Thyroid gland (tissue), 4 donors: ENCODE data around the gene EEF1AKMT4. TPM values are rescaled to one million over a fixed set of nuclear protein-coding genes. Genes with fewer than 3 reads are reported as not detected.
A peak's percentile ranks its signal among the peaks of the same experiment; 100 is the strongest.

Source experiments
- DNase-seq, 2 donors: peaks; one replicate each; pipeline ENCODE4 v3.0.0-alpha.2; 2019
- H3K27ac ChIP-seq, 3 donors: fragments of 200-600 bp; sonication (generic); 1 replicate in 2 of 3; 2 replicates in 1 of 3; pipeline ENCODE4 v1.5.1; 2016 to 2019; ENCODE audit warnings: mild to moderate bottlenecking in 1 of 3, moderate library complexity in 1 of 3
- H3K27me3 ChIP-seq: fragments of 200-600 bp; sonication (generic); one replicate; pipeline ENCODE4 v1.5.1; 2019
- H3K36me3 ChIP-seq, 2 donors: fragments of 200-600 bp; sonication (generic); one replicate each; pipeline ENCODE4 v1.5.1; 2016 to 2019
- H3K4me1 ChIP-seq, 2 donors: fragments of 200-600 bp; sonication (generic); one replicate each; pipeline ENCODE4 v1.5.1; 2017 to 2019
- H3K4me3 ChIP-seq, 3 donors: fragments of 200-600 bp; sonication (generic); replicated peaks in 1 of 3; 1 replicate in 2 of 3; 2 replicates in 1 of 3; pipeline ENCODE4 v1.5.1; 2016; ENCODE audit warnings: mild to moderate bottlenecking in 1 of 3
- H3K9me3 ChIP-seq: fragments of 200-600 bp; sonication (generic); one replicate; pipeline ENCODE4 v1.5.1; 2017
- CTCF ChIP-seq, 6 experiments: fragments of 200-600 bp in 3 of 6; fragments of 450-650 bp in 3 of 6; sonication (generic) in 3 of 6; IDR thresholded peaks; one replicate each; pipeline ENCODE4 v1.5.1; 2016 to 2019; ENCODE audit warnings: antibody characterized with exemption in 6 of 6, mild to moderate bottlenecking in 2 of 6, inconsistent platforms in 1 of 6, moderate library complexity in 1 of 6
- POLR2A ChIP-seq, 2 donors: fragments of 450-650 bp; IDR thresholded peaks; one replicate each; pipeline ENCODE4 v1.6.1; 2017; ENCODE audit warnings: antibody characterized with exemption in 2 of 2, mild to moderate bottlenecking in 2 of 2, moderate library complexity in 1 of 2
- WGBS, 2 donors: methylation state at CpG; one replicate each; pipeline ENCODE4 v1.1.5; 2017; 5-methylcytosine and 5-hydroxymethylcytosine counted together
- intact Hi-C: fragments of 100-400 bp; cut with DNase I; formaldehyde crosslinking; loops from one replicate; pipeline ENCODE4 v1.15.1; 2023
- total RNA-seq, 4 donors: library from RNA; depleted of rRNA; stranded (reverse); fragments of >200 nt; gene quantifications; one replicate each; pipeline ENCODE4 v1.2.3, GENCODE V29; 2016

Gene EEF1AKMT4
- total RNA-seq: 10 to 100 TPM in 3 of 4 donors, 1 to 10 TPM in 1; 9.4 to 17.1 (median 13.5) TPM

GRCh38 chr3:184249412-184250166 lies at the start of gene EEF1AKMT4:
TSS of gene EEF1AKMT4 (plus strand) at chr3:184249672. CDS start at chr3:184249695, 23 bp downstream.
- peaks cover 9 to 11% of the 10 kb centered on the region in 2 donors for H3K36me3 ChIP-seq
- peak within 1 kb of the TSS; percentile 51 to 82 (median 68) for H3K27ac ChIP-seq
- WGBS, 2 donors: 0 to 1% methylated on average over 10 to 40 of the region's 54 CpGs
- no peaks in the 10 kb centered on the region for H3K9me3 ChIP-seq
- H3K4me3 ChIP-seq: peak within 1 kb of the TSS; percentile 64 to 91 (median 89)
- intact Hi-C loops: loop anchor here (10.0 kb wide), 1 partner anchor 355 kb away; no protein-coding TSS in a partner anchor
- peaks cover 18 to 30% of the 10 kb centered on the region in 2 donors for H3K4me1 ChIP-seq
- TF ChIP-seq CTCF (IDR thresholded peaks at IDR 0.05): peak in 3 of 6 experiments; percentile 8 to 28 (median 17)
- TF ChIP-seq POLR2A (IDR thresholded peaks at IDR 0.05): peak in 1 of 2 donors; percentile 63
- DNase-seq: peak; percentile 96 to 98
- H3K27me3 ChIP-seq: no peaks in the 10 kb centered on the region

GRCh38 chr3:184200825-184201224 lies 48.6 kb upstream of the EEF1AKMT4 start:
- Histone ChIP-seq H3K36me3 (no peaks in the 10 kb centered on the region), H3K27ac (no peak overlapping the region), H3K4me3 (no peak overlapping the region), H3K9me3 (no peaks in the 10 kb centered on the region), H3K4me1 (no peaks in the 10 kb centered on the region), H3K27me3 (no peaks in the 10 kb centered on the region)
- TF ChIP-seq POLR2A (IDR thresholded peaks at IDR 0.05): no peak
- TF ChIP-seq CTCF (IDR thresholded peaks at IDR 0.05): no peak
- intact Hi-C loops: no loop called here
- DNase-seq: no peak

GRCh38 chr3:184203526-184203925 lies 45.9 kb upstream of the EEF1AKMT4 start:
- Histone ChIP-seq H3K9me3 (no peaks in the 10 kb centered on the region), H3K4me3 (no peak overlapping the region), H3K27ac (no peak overlapping the region), H3K27me3 (no peaks in the 10 kb centered on the region), H3K36me3 (no peaks in the 10 kb centered on the region), H3K4me1 (no peaks in the 10 kb centered on the region)
- TF ChIP-seq CTCF (IDR thresholded peaks at IDR 0.05) (no peak), POLR2A (IDR thresholded peaks at IDR 0.05) (no peak)
- 69 to 78% methylated on average over 8 of the region's 8 CpGs for WGBS, 2 donors
- intact Hi-C loops: no loop called here
- DNase-seq: no peak

GRCh38 chr3:184209146-184209923 lies 40.1 kb upstream of the EEF1AKMT4 start:
- Histone ChIP-seq H3K36me3 (no peaks in the 10 kb centered on the region), H3K27me3 (no peaks in the 10 kb centered on the region), H3K4me3 (no peak overlapping the region), H3K27ac (no peak overlapping the region), H3K4me1 (peaks cover 0 to 6% of the 10 kb centered on the region in 2 donors), H3K9me3 (no peaks in the 10 kb centered on the region)
- DNase-seq: no peak
- intact Hi-C loops: no loop called here
- TF ChIP-seq CTCF (IDR thresholded peaks at IDR 0.05): no peak
- TF ChIP-seq POLR2A (IDR thresholded peaks at IDR 0.05): no peak
- 67 to 70% methylated on average over 11 of the region's 11 CpGs for WGBS, 2 donors

- Histone ChIP-seq H3K9me3 (no peaks in the 10 kb centered on the region), H3K36me3 (no peaks in the 10 kb centered on the region), H3K4me3 (no peak overlapping the region), H3K4me1 (peaks cover 0 to 6% of the 10 kb centered on the region in 2 donors), H3K27ac (no peak overlapping the region), H3K27me3 (no peaks in the 10 kb centered on the region)
- TF ChIP-seq POLR2A (IDR thresholded peaks at IDR 0.05) (no peak), CTCF (IDR thresholded peaks at IDR 0.05) (no peak)
- intact Hi-C loops: no loop called here
- 88 to 91% methylated on average over 5 of the region's 5 CpGs for WGBS, 2 donors
- DNase-seq: no peak
Observed at GRCh38 chr3:184211297-184211696, 38.2 kb upstream of the EEF1AKMT4 start.
